ENCODE data around the gene GPX4. TPM values are rescaled to one million over a fixed set of nuclear protein-coding genes. Genes with fewer than 3 reads are reported as not detected.
A peak's percentile ranks its signal among the peaks of the same experiment; 100 is the strongest.

GPX4 gene
- total RNA-seq, 4 donors from 2014 or later = 267 to 359 (median 344) TPM

- DNase-seq (ENCODE audit: low spot score in 2 of 2) = no peak
- Histone ChIP-seq H3K9me3 (no peaks in the 10 kb centered on the region), H3K4me3 (no peak overlapping the region), H3K27ac (peak overlapping the region; percentile 68), H3K36me3 (peaks cover 49% of the 10 kb centered on the region), H3K27me3 (no peaks in the 10 kb centered on the region), H3K4me1 (peaks cover 84% of the 10 kb centered on the region)
- no peak for TF ChIP-seq EP300 (IDR thresholded peaks at IDR 0.05)
- TF ChIP-seq CTCF (IDR thresholded peaks at IDR 0.05) = no peak
- TF ChIP-seq POLR2AphosphoS5 (IDR thresholded peaks at IDR 0.05) = no peak
- TF ChIP-seq POLR2A (IDR thresholded peaks at IDR 0.05) = no peak
- 74% methylated on average over 11 of the region's 12 CpGs for WGBS
These were observed 47.4 kb downstream of the GPX4 start for GRCh38 chr19:1151037-1151724.

GRCh38 chr19:1151917-1152587 lies 48.3 kb downstream of the GPX4 start:
- Histone ChIP-seq H3K27ac (peak overlapping the region; percentile 68), H3K4me1 (peaks cover 90% of the 10 kb centered on the region), H3K9me3 (no peaks in the 10 kb centered on the region), H3K4me3 (no peak overlapping the region), H3K36me3 (peaks cover 40% of the 10 kb centered on the region), H3K27me3 (no peaks in the 10 kb centered on the region)
- WGBS = 40% methylated on average over 33 of the region's 35 CpGs
- DNase-seq (ENCODE audit: low spot score in 2 of 2) = no peak
- TF ChIP-seq POLR2AphosphoS5 (IDR thresholded peaks at IDR 0.05) (peak in 1 of 3 donors; percentile 54), POLR2A (IDR thresholded peaks at IDR 0.05) (no peak)

GRCh38 chr19:1153891-1154730 lies 50.3 kb downstream of the GPX4 start:
- H3K4me3 ChIP-seq = peak overlapping the region; percentile 36
- peak overlapping the region; percentile 86 for H3K27ac ChIP-seq
- peaks cover 94% of the 10 kb centered on the region for H3K4me1 ChIP-seq
- no peaks in the 10 kb centered on the region for H3K9me3 ChIP-seq
- TF ChIP-seq POLR2AphosphoS5 (IDR thresholded peaks at IDR 0.05) (no peak), CTCF (IDR thresholded peaks at IDR 0.05) (no peak), POLR2A (IDR thresholded peaks at IDR 0.05) (no peak), EP300 (IDR thresholded peaks at IDR 0.05) (no peak)
- 87% methylated on average over 37 of the region's 58 CpGs for WGBS
- H3K36me3 ChIP-seq = peaks cover 37% of the 10 kb centered on the region
- H3K27me3 ChIP-seq = no peaks in the 10 kb centered on the region
- DNase-seq (ENCODE audit: low spot score in 2 of 2) = no peak

- Histone ChIP-seq H3K36me3 (peaks cover 31% of the 10 kb centered on the region), H3K4me1 (peaks cover 93% of the 10 kb centered on the region)
- DNase-seq (ENCODE audit: low spot score in 2 of 2) = peak; percentile 95 to 97
These were observed 51.0 kb downstream of the GPX4 start for GRCh38 chr19:1154731-1155351.

More at GRCh38 chr19:1154731-1155351, 51.0 kb downstream of the GPX4 start:
- Histone ChIP-seq H3K9me3 (no peaks in the 10 kb centered on the region), H3K27ac (peak overlapping the region; percentile 86), H3K4me3 (peak overlapping the region; percentile 36), H3K27me3 (no peaks in the 10 kb centered on the region)
- WGBS = 22% methylated on average over 8 of the region's 32 CpGs
- TF ChIP-seq POLR2AphosphoS5 (IDR thresholded peaks at IDR 0.05) (peak; percentile 78 to 99 (median 98)), POLR2A (IDR thresholded peaks at IDR 0.05) (peak in 1 of 2 donors; percentile 30), EP300 (IDR thresholded peaks at IDR 0.05) (no peak), CTCF (IDR thresholded peaks at IDR 0.05) (no peak)

Measured in suprapubic skin (tissue), 4 donors.